H1 (cell line): ENCODE results near the gene IRGC. TPM values are rescaled to one million over a fixed set of nuclear protein-coding genes. Genes with fewer than 3 reads are reported as not detected.

Experiments
- CTCF ChIA-PET: fragments of 300-600 bp; sonication (Branson Sonifier 250); formaldehyde crosslinking; loops from one replicate; lab custom pipeline; 2021; ENCODE audit not compliant: partially characterized antibody; lab: Charles Lee
- POLR2A ChIA-PET: fragments of 300-600 bp; sonication (Branson Sonifier 250); formaldehyde crosslinking; loops from one replicate; lab custom pipeline; 2021; ENCODE audit warnings: inconsistent platforms; ENCODE audit not compliant: partially characterized antibody; lab: Charles Lee
- DNase-seq, 2 experiments: peaks; one replicate each; pipeline versions ENCODE4 v3.0.0 to v3.0.0-alpha.2; 2010 to 2022; ENCODE audit warnings: low spot score in 2 of 2, low read depth in 1 of 2, mixed read lengths in 1 of 2
- FAIRE-seq: peaks from 2 replicates; lab custom pipeline; 2011; peaks lifted over from hg19 to GRCh38; lab: Jason Lieb, UNC
- H2AFZ ChIP-seq: 2 replicates; pipeline ENCODE4 v1.8.1; 2012; ENCODE audit warnings: low read length, inconsistent platforms
- H2AK5ac ChIP-seq: 2 replicates; pipeline ENCODE4 v1.6.1; 2013; ENCODE audit warnings: low read depth, low read length
- H2BK120ac ChIP-seq: replicated peaks from 2 replicates; pipeline ENCODE3; 2013; ENCODE audit warnings: low read depth, low read length, inconsistent platforms
- H2BK12ac ChIP-seq: 2 replicates; pipeline ENCODE4 v1.6.1; 2013; ENCODE audit warnings: low read depth, low read length
- H2BK15ac ChIP-seq: 2 replicates; pipeline ENCODE4 v1.6.1; 2013; ENCODE audit warnings: low read length
- H2BK20ac ChIP-seq: 2 replicates; pipeline ENCODE4 v1.6.1; 2013; ENCODE audit warnings: low read length
- H2BK5ac ChIP-seq: 2 replicates; pipeline ENCODE4 v1.6.1; 2013; ENCODE audit warnings: low read depth, low read length
- H3K14ac ChIP-seq: 2 replicates; pipeline ENCODE4 v1.6.1; 2013; ENCODE audit warnings: inconsistent platforms; ENCODE audit not compliant: insufficient read length
- H3K18ac ChIP-seq: 2 replicates; pipeline ENCODE4 v1.6.1; 2013; ENCODE audit warnings: low read length; ENCODE audit errors: extremely low read depth
- H3K23ac ChIP-seq: 2 replicates; pipeline ENCODE4 v1.6.1; 2013; ENCODE audit warnings: inconsistent platforms; ENCODE audit not compliant: insufficient read length
- H3K23me2 ChIP-seq: 2 replicates; pipeline ENCODE4 v1.6.1; 2013; ENCODE audit warnings: low read depth, low read length
- H3K27ac ChIP-seq: 2 replicates; pipeline ENCODE4 v1.6.1; 2011; ENCODE audit warnings: low read depth, low read length, inconsistent platforms
- H3K27me3 ChIP-seq, 4 experiments: replicated peaks in 1 of 4; 1 replicate in 1 of 4; 2 replicates in 3 of 4; pipeline versions ENCODE4 v1.6.1 to v1.8.1; 2011 to 2013; ENCODE audit warnings: low read length in 3 of 4, mild to moderate bottlenecking in 3 of 4, inconsistent platforms in 2 of 4, mixed read lengths in 2 of 4, moderate library complexity in 1 of 4; ENCODE audit not compliant: control insufficient read depth in 3 of 4, insufficient read depth in 3 of 4; ENCODE audit errors: extremely low read depth in 1 of 4
- H3K36me3 ChIP-seq, 4 experiments: 2 replicates each; pipeline versions ENCODE4 v1.6.1 to v1.8.1; 2011 to 2013; ENCODE audit warnings: mild to moderate bottlenecking in 4 of 4, low read length in 3 of 4, moderate library complexity in 2 of 4, control low read depth in 1 of 4, inconsistent platforms in 1 of 4; ENCODE audit not compliant: insufficient read depth in 4 of 4, control insufficient read depth in 2 of 4
- H3K4ac ChIP-seq: replicated peaks from 2 replicates; pipeline ENCODE3; 2013; ENCODE audit warnings: low read length, low read depth, mixed read lengths, inconsistent platforms; ENCODE audit not compliant: insufficient read length
- H3K4me1 ChIP-seq, 4 experiments: replicated peaks in 1 of 4; 1 replicate in 1 of 4; 2 replicates in 3 of 4; pipeline versions ENCODE4 v1.6.1 to v1.8.1; 2011 to 2013; ENCODE audit warnings: low read length in 3 of 4, inconsistent platforms in 2 of 4, mixed read lengths in 1 of 4; ENCODE audit not compliant: insufficient read depth in 4 of 4, control insufficient read depth in 3 of 4
- H3K4me2 ChIP-seq, 2 experiments: 2 replicates each; pipeline versions ENCODE4 v1.6.1 to v1.8.1; 2011 to 2013; ENCODE audit warnings: low read depth in 2 of 2, low read length in 2 of 2, control low read depth in 1 of 2, inconsistent platforms in 1 of 2, mild to moderate bottlenecking in 1 of 2; ENCODE audit not compliant: insufficient read depth in 1 of 2
- H3K4me3 ChIP-seq, 4 experiments: fragments of 200-600, 300-600 bp in 1 of 4; sonication (generic), shearing (Covaris generic), sonication (Bioruptor Twin) in 1 of 4; 2 replicates each; pipeline versions ENCODE4 v1.5.1 to v1.8.1; 2011 to 2016; ENCODE audit warnings: low read length in 4 of 4, low read depth in 3 of 4, control low read depth in 2 of 4, inconsistent platforms in 2 of 4, mild to moderate bottlenecking in 2 of 4, mixed read lengths in 1 of 4, moderate library complexity in 1 of 4; ENCODE audit not compliant: insufficient read depth in 2 of 4; ENCODE audit errors: extremely low read depth in 1 of 4
- H3K56ac ChIP-seq: replicated peaks from 2 replicates; pipeline ENCODE3; 2013; ENCODE audit warnings: low read depth, mild to moderate bottlenecking, mixed read lengths, low read length, inconsistent platforms; ENCODE audit not compliant: insufficient read length
- H3K79me1 ChIP-seq: 2 replicates; pipeline ENCODE4 v1.6.1; 2013; ENCODE audit warnings: low read depth, low read length, control low read depth
- H3K79me2 ChIP-seq, 2 experiments: 2 replicates each; pipeline versions ENCODE4 v1.6.1 to v1.8.1; 2012 to 2013; ENCODE audit warnings: low read length in 2 of 2, mild to moderate bottlenecking in 2 of 2, inconsistent platforms in 1 of 2; ENCODE audit not compliant: insufficient read depth in 2 of 2, control insufficient read depth in 1 of 2
- H3K9ac ChIP-seq, 4 experiments: replicated peaks in 1 of 4; 1 replicate in 1 of 4; 2 replicates in 3 of 4; pipeline versions ENCODE4 v1.6.1 to v1.8.1; 2011 to 2013; ENCODE audit warnings: low read depth in 3 of 4, low read length in 3 of 4, control low read depth in 2 of 4, mild to moderate bottlenecking in 2 of 4, moderate library complexity in 2 of 4, inconsistent platforms in 1 of 4; ENCODE audit errors: extremely low read depth in 1 of 4
- H3K9me3 ChIP-seq, 2 experiments: 2 replicates each; pipeline versions ENCODE4 v1.6.1 to v1.8.1; 2012 to 2013; ENCODE audit warnings: mild to moderate bottlenecking in 2 of 2, moderate library complexity in 2 of 2, control low read depth in 1 of 2, inconsistent platforms in 1 of 2, low read depth in 1 of 2, low read length in 1 of 2, mixed read lengths in 1 of 2; ENCODE audit not compliant: insufficient read depth in 2 of 2
- H4K20me1 ChIP-seq, 2 experiments: replicated peaks in 1 of 2; 2 replicates each; pipeline versions ENCODE3 to v1.8.1; 2011 to 2013; ENCODE audit warnings: inconsistent platforms in 2 of 2, low read length in 2 of 2, mild to moderate bottlenecking in 1 of 2; ENCODE audit not compliant: insufficient read depth in 2 of 2, control insufficient read depth in 1 of 2
- H4K5ac ChIP-seq: 2 replicates; pipeline ENCODE4 v1.6.1; 2013; ENCODE audit warnings: low read length, low read depth, mixed read lengths, inconsistent platforms; ENCODE audit not compliant: insufficient read length
- H4K8ac ChIP-seq: 2 replicates; pipeline ENCODE4 v1.8.0; 2013; ENCODE audit warnings: mild to moderate bottlenecking, moderate library complexity, low read length, inconsistent platforms; ENCODE audit not compliant: insufficient read depth; ENCODE audit errors: extremely low read depth
- H4K91ac ChIP-seq: replicated peaks from 2 replicates; pipeline ENCODE3; 2013; ENCODE audit warnings: low read length, mixed read lengths, inconsistent platforms; ENCODE audit not compliant: insufficient read length
- BCL11A ChIP-seq, 2 experiments: IDR thresholded peaks; one replicate each; pipeline ENCODE4 v1.6.1; 2011; ENCODE audit warnings: low read depth in 2 of 2, low read length in 2 of 2, mild to moderate bottlenecking in 2 of 2
- EZH2 ChIP-seq: fragments of 200-600 bp; sonication (generic); IDR thresholded peaks from 2 replicates; pipeline ENCODE4 v1.7.1; 2012; ENCODE audit warnings: low read depth, mild to moderate bottlenecking, moderate library complexity, low read length, inconsistent platforms; ENCODE audit not compliant: severe bottlenecking
- FOSL1 ChIP-seq: IDR thresholded peaks from 2 replicates; pipeline ENCODE4 v1.6.1; 2011; ENCODE audit warnings: mild to moderate bottlenecking, low read depth, low read length, moderate library complexity; ENCODE audit not compliant: insufficient read depth
- RAD21 ChIP-seq, 2 experiments: IDR thresholded peaks in 1 of 2; conservative IDR thresholded peaks in 1 of 2; 2 replicates each; pipeline ENCODE4 v1.6.1; 2011; ENCODE audit warnings: low read depth in 2 of 2, low read length in 2 of 2, improper control_type of control experiment in 1 of 2, inconsistent platforms in 1 of 2, mild to moderate bottlenecking in 1 of 2, moderate library complexity in 1 of 2
- RNF2 ChIP-seq: fragments of 200-900, 300-1000 bp; sonication (generic); IDR thresholded peaks from 2 replicates; pipeline ENCODE4 v1.7.1; 2016; ENCODE audit warnings: borderline replicate concordance, low read depth, mild to moderate bottlenecking, antibody characterized with exemption, low read length; ENCODE audit not compliant: poor library complexity, severe bottlenecking; ENCODE audit errors: missing control alignments
- SIN3A ChIP-seq, 2 experiments: IDR thresholded peaks in 1 of 2; conservative IDR thresholded peaks in 1 of 2; 2 replicates each; pipeline ENCODE4 v1.6.1; 2011 to 2012; ENCODE audit warnings: low read length in 2 of 2, improper control_type of control experiment in 1 of 2, low read depth in 1 of 2, mild to moderate bottlenecking in 1 of 2
- SIRT6 ChIP-seq: IDR thresholded peaks from one replicate; pipeline ENCODE4 v1.7.1; 2012; ENCODE audit warnings: low read length, inconsistent platforms
- WGBS, 2 experiments: shearing (Covaris generic) in 1 of 2; methylation state at CpG; one replicate each; pipeline versions ENCODE4 v1.1.6 to v1.1.7; 2013 to 2015; ENCODE audit warnings: low lambda C conversion rate in 2 of 2, mixed read lengths in 2 of 2, inconsistent platforms in 1 of 2, low coverage in 1 of 2, missing lambda C conversion rate in 1 of 2; ENCODE audit not compliant: insufficient replicate concordance in 2 of 2, insufficient coverage in 1 of 2, insufficient read length in 1 of 2; ENCODE audit errors: extremely low coverage in 1 of 2, missing lambda C conversion rate in 1 of 2; 5-methylcytosine and 5-hydroxymethylcytosine counted together
- polyA plus RNA-seq, 7 experiments: library from polyadenylated mRNA; depleted of rRNA in 3 of 7; stranded (reverse) in 5 of 7; unstranded in 2 of 7; fragments of >200 nt in 5 of 7; fragments of 200-250 nt in 2 of 7; gene quantifications; 1 replicate in 5 of 7; 2 replicates in 1 of 7; 4 replicates in 1 of 7; pipeline versions ENCODE4 v1.2.1 to v1.2.3, GENCODE V29; 2011 to 2013; ENCODE audit warnings: missing spikeins in 2 of 7, mixed read lengths in 2 of 7
- total RNA-seq: library from RNA; stranded (reverse); fragmentation: NEBNext Ultra II Directional; extraction: Animal tissue kit (Norgen Biotek cat#: 25700); gene quantifications from 2 replicates; pipeline ENCODE4 v1.2.1, GENCODE V29; 2021

IRGC gene
- total and polyA plus RNA-seq, 2 of the 8 experiments (the other 6 are each of a cell fraction or from before 2014, with no cell fraction given) = not detected

GRCh38 chr19:43739439-43740235, 23.8 kb downstream of the IRGC start:
- Histone ChIP-seq H2BK12ac (no peak overlapping the region), H2AK5ac (no peak overlapping the region), H4K20me1 (peaks cover 0 to 2% of the 10 kb centered on the region in 2 experiments), H2AFZ (no peak overlapping the region), H3K56ac (no peak overlapping the region), H2BK5ac (no peak overlapping the region), H3K27ac (no peak overlapping the region), H3K79me1 (no peaks in the 10 kb centered on the region), H3K23me2 (no peaks in the 10 kb centered on the region), H3K4ac (no peak overlapping the region), H3K23ac (no peak overlapping the region), H3K14ac (no peak overlapping the region), H2BK20ac (no peak overlapping the region), H3K9ac (no peak overlapping the region), H2BK120ac (no peak overlapping the region), H2BK15ac (no peak overlapping the region), H3K36me3 (peaks cover 16 to 44% (median 38%) of the 10 kb centered on the region in 4 experiments), H3K4me1 (no peaks in the 10 kb centered on the region), H3K4me3 (no peak overlapping the region), H4K5ac (no peak overlapping the region), H3K9me3 (no peaks in the 10 kb centered on the region), H4K8ac (no peak overlapping the region), H3K18ac (no peak overlapping the region), H3K4me2 (no peak overlapping the region), H4K91ac (no peak overlapping the region), H3K79me2 (no peaks in the 10 kb centered on the region), H3K27me3 (no peaks in the 10 kb centered on the region)
- no peak for DNase-seq
- FAIRE-seq = no peak
- WGBS, 2 experiments = 90% methylated on average over 16 of the region's 16 CpGs; no CpG with 5 or more reads in 1 of the 2 experiments
- POLR2A ChIA-PET = interaction anchor here (1.6 kb wide), 1 partner anchor 11 kb away, joined by 5 read pairs; no protein-coding TSS in a partner anchor
- no peak for TF ChIP-seq EZH2
- no peak for TF ChIP-seq RAD21 (IDR thresholded peaks at IDR 0.05 in 1 of 2, conservative IDR thresholded peaks at IDR 0.05 in 1 of 2; ENCODE audit: low read depth in 2 of 2, low read length in 2 of 2)
- no peak for TF ChIP-seq FOSL1
- no peak for TF ChIP-seq SIRT6
- TF ChIP-seq RNF2 = no peak
- TF ChIP-seq SIN3A (conservative IDR thresholded peaks at IDR 0.05 in 1 of 2, IDR thresholded peaks at IDR 0.05 in 1 of 2; ENCODE audit: low read depth in 1 of 2, low read length in 2 of 2) = no peak
- no peak for TF ChIP-seq BCL11A (IDR thresholded peaks at IDR 0.05; ENCODE audit: low read depth in 2 of 2, low read length in 2 of 2)
- CTCF ChIA-PET = interaction anchor here (0.6 to 2.1 kb wide), 5 partner anchors 7 to 159 kb away, joined by 3 to 8 read pairs (median 5); no protein-coding TSS in a partner anchor
